ENCODE results near the gene SLC6A15. TPM values are rescaled to one million over a fixed set of nuclear protein-coding genes. Genes with fewer than 3 reads are reported as not detected.

SLC6A15 gene
- total and polyA plus RNA-seq, 2 donors (not counting 3 experiments of a cell fraction or from before 2014, with no cell fraction given), result 0.03 to 0.24 TPM

- Histone ChIP-seq H3K4me2 (ENCODE audit: insufficient read depth, low read length) (no peak overlapping the region), H3K9ac (replicated peaks; ENCODE audit: extremely low read depth, insufficient read depth, low read length) (no peak overlapping the region), H3K27ac (ENCODE audit: insufficient read depth, low read depth, low read length) (no peak overlapping the region), H3K36me3 (ENCODE audit: control insufficient read depth in 2 of 2, extremely low read depth in 1 of 2, insufficient read depth in 2 of 2, low read length in 2 of 2) (no peaks in the 10 kb centered on the region), H2AFZ (ENCODE audit: low read depth, low read length) (no peak overlapping the region), H3K9me1 (replicated peaks; ENCODE audit: control insufficient read depth, extremely low read depth, insufficient read depth, low read length) (peaks cover 2% of the 10 kb centered on the region), H3K27me3 (ENCODE audit: control insufficient read depth in 2 of 2, insufficient read depth in 2 of 2, low read length in 2 of 2) (no peaks in the 10 kb centered on the region), H3K79me2 (ENCODE audit: control insufficient read depth, insufficient read depth, low read length) (no peaks in the 10 kb centered on the region), H3K4me1 (ENCODE audit: control insufficient read depth, extremely low read depth, insufficient read depth, low read length) (no peaks in the 10 kb centered on the region), H3K9me3 (replicated peaks; ENCODE audit: control insufficient read depth, insufficient read depth, low read length) (no peaks in the 10 kb centered on the region), H3K4me3 (replicated peaks in 1 of 3; ENCODE audit: insufficient read depth in 1 of 3, low read depth in 1 of 3, low read length in 3 of 3) (no peak overlapping the region), H4K20me1 (replicated peaks; ENCODE audit: control insufficient read depth, extremely low read depth, insufficient read depth, low read length) (no peaks in the 10 kb centered on the region)
- no peak for TF ChIP-seq EZH2 (IDR thresholded peaks at IDR 0.05; ENCODE audit: borderline replicate concordance, low read depth, low read length, severe bottlenecking)
- no peak for TF ChIP-seq MYC (IDR thresholded peaks at IDR 0.05; ENCODE audit: low read depth, low read length)
- TF ChIP-seq GATA2 (IDR thresholded peaks at IDR 0.05; ENCODE audit: insufficient read depth, insufficient read length, low read depth, low read length), result no peak
- TF ChIP-seq FOS (IDR thresholded peaks at IDR 0.05; ENCODE audit: borderline replicate concordance, insufficient read depth, low read length), result no peak
- TF ChIP-seq POLR2AphosphoS5 (IDR thresholded peaks at IDR 0.05; ENCODE audit: insufficient read depth, low read depth, low read length), result no peak
- TF ChIP-seq MAX (IDR thresholded peaks at IDR 0.05; ENCODE audit: insufficient read depth, insufficient read length), result no peak
- no peak for TF ChIP-seq JUN (IDR thresholded peaks at IDR 0.05; ENCODE audit: borderline replicate concordance, insufficient read depth, insufficient read length, low read depth)
- BruUV-seq (replicated peaks), result no TSS peak
- CTCF ChIA-PET, result interaction anchor here (1.0 to 1.4 kb wide), 2 partner anchors 13 to 29 kb away, joined by 3 to 7 read pairs; no protein-coding TSS in a partner anchor
- intact Hi-C loops (cut with micrococcal nuclease) (no loop called here), dilution Hi-C loops (cut with MboI; ENCODE audit: extremely low pct_ligation_motif_present, low sequenced_read_pairs) (no loop called here)
- POLR2A ChIA-PET, result no interaction called here
- DNase-seq (ENCODE audit: low read depth, low spot score) (no peak), FAIRE-seq (no peak)
Observed at GRCh38 chr12:84813780-84814663, 98.6 kb downstream of the SLC6A15 start.

Measured in endothelial cell of umbilical vein (primary cell).